ENCODE results near the gene ARHGAP45.

DNA sequence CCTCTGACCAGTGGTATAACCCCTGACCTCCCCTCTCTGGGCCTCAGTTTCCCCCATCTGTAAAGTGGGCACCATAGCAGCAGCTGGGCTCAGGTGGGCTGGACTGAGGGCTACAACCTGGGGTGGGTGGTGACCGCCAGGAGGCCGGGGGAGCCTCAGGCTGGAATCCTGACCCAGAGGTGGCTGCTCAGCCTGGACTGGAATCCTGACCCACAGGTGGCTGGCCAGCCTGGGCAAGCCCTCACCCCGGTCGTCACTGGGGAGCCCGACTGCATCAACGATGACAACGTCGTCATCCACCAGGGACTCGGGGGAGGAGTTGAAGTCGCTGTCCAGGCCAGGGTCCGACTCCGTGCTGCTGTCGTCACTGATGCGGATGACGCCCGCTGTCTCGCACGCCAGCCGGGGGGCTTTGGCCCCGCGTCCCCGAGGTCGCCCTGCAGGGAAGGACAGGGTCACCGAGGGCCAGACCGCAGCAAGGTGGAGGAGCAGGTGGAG, 47.1 kb downstream of the ARHGAP45 start:
- TF ChIP-seq, protein P1, sequence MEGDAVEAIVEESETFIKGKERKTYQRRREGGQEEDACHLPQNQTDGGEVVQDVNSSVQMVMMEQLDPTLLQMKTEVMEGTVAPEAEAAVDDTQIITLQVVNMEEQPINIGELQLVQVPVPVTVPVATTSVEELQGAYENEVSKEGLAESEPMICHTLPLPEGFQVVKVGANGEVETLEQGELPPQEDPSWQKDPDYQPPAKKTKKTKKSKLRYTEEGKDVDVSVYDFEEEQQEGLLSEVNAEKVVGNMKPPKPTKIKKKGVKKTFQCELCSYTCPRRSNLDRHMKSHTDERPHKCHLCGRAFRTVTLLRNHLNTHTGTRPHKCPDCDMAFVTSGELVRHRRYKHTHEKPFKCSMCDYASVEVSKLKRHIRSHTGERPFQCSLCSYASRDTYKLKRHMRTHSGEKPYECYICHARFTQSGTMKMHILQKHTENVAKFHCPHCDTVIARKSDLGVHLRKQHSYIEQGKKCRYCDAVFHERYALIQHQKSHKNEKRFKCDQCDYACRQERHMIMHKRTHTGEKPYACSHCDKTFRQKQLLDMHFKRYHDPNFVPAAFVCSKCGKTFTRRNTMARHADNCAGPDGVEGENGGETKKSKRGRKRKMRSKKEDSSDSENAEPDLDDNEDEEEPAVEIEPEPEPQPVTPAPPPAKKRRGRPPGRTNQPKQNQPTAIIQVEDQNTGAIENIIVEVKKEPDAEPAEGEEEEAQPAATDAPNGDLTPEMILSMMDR (IDR thresholded peaks at IDR 0.05): no peak
- no peak for TF ChIP-seq POLR2A (IDR thresholded peaks at IDR 0.05)

Data from right lobe of liver (tissue), 4 donors.